Small intestine (tissue), 7 donors: ENCODE measurements around the gene DISC1. TPM values are rescaled to one million over a fixed set of nuclear protein-coding genes. Genes with fewer than 3 reads are reported as not detected.
A peak's percentile ranks its signal among the peaks of the same experiment; 100 is the strongest.

Experiments used
- DNase-seq, 2 donors: peaks; one replicate each; pipeline versions ENCODE4 v3.0.0 to v3.0.0-alpha.2; 2013
- FAIRE-seq: peaks from 2 replicates; lab custom pipeline; 2012; peaks lifted over from hg19 to GRCh38; lab: Jason Lieb, UNC
- H3K27ac ChIP-seq, 3 donors: one replicate each; pipeline ENCODE4 v1.5.1; 2013; ENCODE audit warnings: low read length in 2 of 3, mild to moderate bottlenecking in 2 of 3, control low read depth in 1 of 3, inconsistent platforms in 1 of 3, low read depth in 1 of 3, moderate library complexity in 1 of 3
- H3K27me3 ChIP-seq, 3 donors: one replicate each; pipeline ENCODE4 v1.6.1; 2013; ENCODE audit warnings: low read length in 3 of 3, inconsistent platforms in 1 of 3; ENCODE audit not compliant: control insufficient read depth in 3 of 3, insufficient read depth in 3 of 3
- H3K36me3 ChIP-seq, 3 donors: one replicate each; pipeline ENCODE4 v1.6.1; 2013; ENCODE audit warnings: low read length in 3 of 3, inconsistent platforms in 1 of 3, low read depth in 1 of 3, mild to moderate bottlenecking in 1 of 3, moderate library complexity in 1 of 3; ENCODE audit not compliant: control insufficient read depth in 3 of 3, insufficient read depth in 2 of 3
- H3K4me1 ChIP-seq, 3 donors: one replicate each; pipeline ENCODE4 v1.6.1; 2013; ENCODE audit warnings: low read length in 2 of 3, inconsistent platforms in 1 of 3, low read depth in 1 of 3, mild to moderate bottlenecking in 1 of 3, moderate library complexity in 1 of 3; ENCODE audit not compliant: control insufficient read depth in 3 of 3, insufficient read depth in 2 of 3
- H3K4me3 ChIP-seq, 3 donors: one replicate each; pipeline ENCODE4 v1.5.1; 2013; ENCODE audit warnings: low read length in 3 of 3, control low read depth in 1 of 3, inconsistent platforms in 1 of 3, low read depth in 1 of 3, mild to moderate bottlenecking in 1 of 3, moderate library complexity in 1 of 3
- H3K9me3 ChIP-seq, 2 donors: one replicate each; pipeline ENCODE4 v1.6.1; 2013; ENCODE audit warnings: low read depth in 1 of 2, low read length in 1 of 2; ENCODE audit not compliant: control insufficient read depth in 2 of 2, insufficient read depth in 1 of 2
- WGBS, 3 donors: extraction: QIAGEN DNeasy Blood & Tissue Kit; methylation state at CpG; one replicate each; pipeline ENCODE4 v1.1.7; 2013; 5-methylcytosine and 5-hydroxymethylcytosine counted together
- polyA plus RNA-seq, 4 donors: library from polyadenylated mRNA; stranded (reverse) in 3 of 4; unstranded in 1 of 4; fragments of 200-250 nt in 3 of 4; fragments of 120-200 nt in 1 of 4; gene quantifications; one replicate each; pipeline versions ENCODE4 v1.2.1 to v1.2.3, GENCODE V29; 2013
- donor health status: healthy with polysubstance abuse.
- donor health status: control.
- donor health status: control.
- donor health status: Bipolar disorder and iron deficiency.
- donor health status: healthy.

The DISC1 gene
- polyA plus RNA-seq, 4 donors = 0.27 to 2.1 (median 0.85) TPM; not detected in 1

- FAIRE-seq (no peak), DNase-seq (no peak)
- Histone ChIP-seq H3K4me3 (no peak overlapping the region), H3K27ac (no peak overlapping the region), H3K9me3 (no peaks in the 10 kb centered on the region), H3K4me1 (no peaks in the 10 kb centered on the region), H3K36me3 (no peaks in the 10 kb centered on the region), H3K27me3 (no peaks in the 10 kb centered on the region)
- WGBS, 3 donors = 5 to 68% (median 50%) methylated on average over 1 of the region's 1 CpG
Measured at GRCh38 chr1:232057896-232058274, 431.3 kb downstream of the DISC1 start.

- WGBS, 3 donors = 20 to 73% (median 48%) methylated on average over 8 of the region's 8 CpGs
- H3K9me3 ChIP-seq = no peaks in the 10 kb centered on the region
- no peak for FAIRE-seq
- DNase-seq = peak; percentile 36 to 38
- H3K36me3 ChIP-seq = no peaks in the 10 kb centered on the region
- H3K4me3 ChIP-seq = no peak overlapping the region
- no peak overlapping the region for H3K27ac ChIP-seq
- H3K4me1 ChIP-seq = no peaks in the 10 kb centered on the region
- H3K27me3 ChIP-seq = no peaks in the 10 kb centered on the region
Measured at GRCh38 chr1:232059726-232060374, 433.3 kb downstream of the DISC1 start.

- no peaks in the 10 kb centered on the region for H3K36me3 ChIP-seq
- H3K9me3 ChIP-seq = no peaks in the 10 kb centered on the region
- H3K4me1 ChIP-seq = no peaks in the 10 kb centered on the region
- H3K27ac ChIP-seq = no peak overlapping the region
- WGBS, 3 donors = 71 to 81% (median 76%) methylated on average over 3 of the region's 3 CpGs
- no peaks in the 10 kb centered on the region for H3K27me3 ChIP-seq
- FAIRE-seq (no peak), DNase-seq (no peak)
- H3K4me3 ChIP-seq = no peak overlapping the region
Measured at GRCh38 chr1:232062967-232063366, 436.4 kb downstream of the DISC1 start.

- H3K4me3 ChIP-seq = no peak overlapping the region
- no peak for FAIRE-seq
- DNase-seq = no peak
- H3K36me3 ChIP-seq = no peaks in the 10 kb centered on the region
- H3K27ac ChIP-seq = no peak overlapping the region
- H3K4me1 ChIP-seq = no peaks in the 10 kb centered on the region
- 90 to 96% (median 91%) methylated on average over 3 of the region's 3 CpGs for WGBS, 3 donors
- no peaks in the 10 kb centered on the region for H3K9me3 ChIP-seq
- H3K27me3 ChIP-seq = no peaks in the 10 kb centered on the region
Measured at GRCh38 chr1:232066521-232066920, 439.9 kb downstream of the DISC1 start.

- 71 to 88% (median 83%) methylated on average over 1 of the region's 1 CpG for WGBS, 3 donors
- Histone ChIP-seq H3K27me3 (no peaks in the 10 kb centered on the region), H3K4me3 (no peak overlapping the region), H3K36me3 (no peaks in the 10 kb centered on the region), H3K9me3 (no peaks in the 10 kb centered on the region), H3K4me1 (no peaks in the 10 kb centered on the region), H3K27ac (no peak overlapping the region)
- DNase-seq (no peak), FAIRE-seq (no peak)
Measured at GRCh38 chr1:232074265-232074664, 447.7 kb downstream of the DISC1 start.

GRCh38 chr1:232077809-232078208, 451.2 kb downstream of the DISC1 start:
- FAIRE-seq = no peak
- no peak overlapping the region for H3K27ac ChIP-seq
- no peak for DNase-seq
- WGBS, 3 donors = 87 to 95% (median 92%) methylated on average over 1 of the region's 1 CpG
- no peaks in the 10 kb centered on the region for H3K36me3 ChIP-seq
- H3K27me3 ChIP-seq = no peaks in the 10 kb centered on the region
- H3K4me1 ChIP-seq = no peaks in the 10 kb centered on the region
- no peaks in the 10 kb centered on the region for H3K9me3 ChIP-seq
- H3K4me3 ChIP-seq = no peak overlapping the region

- FAIRE-seq (no peak), DNase-seq (peak; percentile 14 to 36)
- Histone ChIP-seq H3K27ac (no peak overlapping the region), H3K36me3 (no peaks in the 10 kb centered on the region), H3K4me1 (no peaks in the 10 kb centered on the region), H3K27me3 (peaks cover 0 to 4% (median 0%) of the 10 kb centered on the region in 3 donors), H3K9me3 (no peaks in the 10 kb centered on the region), H3K4me3 (no peak overlapping the region)
- 16 to 53% (median 32%) methylated on average over 6 of the region's 6 CpGs for WGBS, 3 donors
Measured at GRCh38 chr1:232084584-232085223, 458.1 kb downstream of the DISC1 start.

- Histone ChIP-seq H3K36me3 (no peaks in the 10 kb centered on the region), H3K9me3 (no peaks in the 10 kb centered on the region), H3K4me1 (no peaks in the 10 kb centered on the region), H3K4me3 (no peak overlapping the region), H3K27me3 (peaks cover 0 to 4% (median 0%) of the 10 kb centered on the region in 3 donors), H3K27ac (no peak overlapping the region)
- FAIRE-seq (no peak), DNase-seq (no peak)
- 88 to 94% (median 92%) methylated on average over 3 of the region's 3 CpGs for WGBS, 3 donors
Measured at GRCh38 chr1:232090816-232091215, 464.2 kb downstream of the DISC1 start.
